GM18873 (cell line): ENCODE results near the gene NABP2.
A peak's percentile ranks its signal among the peaks of the same experiment; 100 is the strongest.
"Not testable (repeated sequence)": the region's sequence is repeated elsewhere in the genome, so short reads cannot be mapped to it uniquely, and the experiment has no call there.

Experiments used
- ATAC-seq: cut with Tn5 transposase; IDR thresholded peaks from one replicate; pipeline ENCODE4 v1.9.1; 2021; ENCODE audit warnings: mild to moderate bottlenecking, moderate library complexity, moderate number of reproducible peaks; ENCODE audit not compliant: unreplicated experiment, low FRiP score

NABP2 gene

DNA sequence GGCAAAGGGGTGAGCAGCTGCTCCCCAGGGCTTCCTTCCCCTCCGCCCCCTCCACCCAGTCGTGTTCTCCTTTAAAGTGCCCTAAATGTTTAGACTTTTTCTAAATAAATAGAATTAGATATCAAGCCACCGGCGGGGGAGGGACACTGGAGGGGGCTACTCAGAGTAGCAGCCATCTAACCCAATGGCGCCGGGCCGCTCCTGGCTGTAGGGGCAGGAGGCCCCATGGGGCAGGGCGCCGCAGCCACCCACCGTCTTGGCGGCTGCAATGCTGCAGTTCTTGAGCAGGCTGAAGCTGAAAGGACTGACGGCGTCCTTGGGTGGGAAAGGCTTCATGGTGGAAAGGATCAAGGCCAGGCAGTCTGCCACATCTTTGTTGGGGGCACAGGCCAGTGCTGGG, 18.8 kb downstream of the NABP2 start:
- ATAC-seq: no peak

- no peak for ATAC-seq
Observed at GRCh38 chr12:56243731-56244181, 19.6 kb downstream of the NABP2 start.

- no peak for ATAC-seq
Observed at GRCh38 chr12:56244494-56244893, 20.4 kb downstream of the NABP2 start.

GRCh38 chr12:56247923-56248322, 23.8 kb downstream of the NABP2 start:
- no peak for ATAC-seq

DNA sequence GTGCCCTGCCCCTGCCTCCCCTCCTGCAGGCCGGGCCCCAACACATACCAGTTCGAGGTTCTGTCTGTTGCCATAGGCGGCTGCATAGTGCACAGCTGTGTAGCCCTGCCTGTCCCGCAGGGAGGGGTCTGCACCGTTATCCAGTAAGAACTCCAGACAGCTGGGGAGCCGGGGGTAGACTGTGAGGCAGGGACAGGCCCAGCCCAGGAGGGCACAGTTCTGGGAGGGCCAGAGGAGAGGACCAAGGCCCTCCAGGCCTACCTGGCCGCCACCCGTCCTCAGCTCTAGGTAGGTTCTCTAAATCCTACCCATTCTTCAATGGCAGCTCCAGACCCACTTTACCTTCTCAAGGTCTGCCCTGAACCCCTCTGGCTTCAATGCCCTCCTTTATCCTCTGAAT, 24.6 kb downstream of the NABP2 start:
- ATAC-seq: no peak

- no peak for ATAC-seq
Observed at GRCh38 chr12:56252649-56253048, 28.5 kb downstream of the NABP2 start.

DNA sequence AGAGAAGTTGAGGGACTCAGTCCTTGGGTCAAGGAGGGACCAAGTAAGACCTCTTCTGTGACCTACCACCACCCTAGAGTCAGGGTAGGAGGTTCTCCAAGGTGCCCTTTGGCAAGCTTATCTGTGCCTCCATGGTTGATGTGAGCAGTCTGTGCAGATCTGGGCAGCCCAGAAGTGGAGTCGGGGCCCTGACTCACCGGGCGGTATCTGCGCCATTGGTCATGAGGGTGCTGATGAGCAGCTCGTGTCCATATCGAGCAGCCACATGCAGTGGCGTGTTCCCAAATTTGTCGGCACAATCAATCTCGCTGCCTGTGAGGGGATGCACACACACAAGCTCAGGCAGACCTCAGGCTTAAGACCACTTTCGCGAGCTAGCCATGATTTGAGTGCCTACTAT, 28.9 kb downstream of the NABP2 start:
- no peak for ATAC-seq

GRCh38 chr12:56255671-56256070, 31.5 kb downstream of the NABP2 start:
- ATAC-seq: no peak

DNA sequence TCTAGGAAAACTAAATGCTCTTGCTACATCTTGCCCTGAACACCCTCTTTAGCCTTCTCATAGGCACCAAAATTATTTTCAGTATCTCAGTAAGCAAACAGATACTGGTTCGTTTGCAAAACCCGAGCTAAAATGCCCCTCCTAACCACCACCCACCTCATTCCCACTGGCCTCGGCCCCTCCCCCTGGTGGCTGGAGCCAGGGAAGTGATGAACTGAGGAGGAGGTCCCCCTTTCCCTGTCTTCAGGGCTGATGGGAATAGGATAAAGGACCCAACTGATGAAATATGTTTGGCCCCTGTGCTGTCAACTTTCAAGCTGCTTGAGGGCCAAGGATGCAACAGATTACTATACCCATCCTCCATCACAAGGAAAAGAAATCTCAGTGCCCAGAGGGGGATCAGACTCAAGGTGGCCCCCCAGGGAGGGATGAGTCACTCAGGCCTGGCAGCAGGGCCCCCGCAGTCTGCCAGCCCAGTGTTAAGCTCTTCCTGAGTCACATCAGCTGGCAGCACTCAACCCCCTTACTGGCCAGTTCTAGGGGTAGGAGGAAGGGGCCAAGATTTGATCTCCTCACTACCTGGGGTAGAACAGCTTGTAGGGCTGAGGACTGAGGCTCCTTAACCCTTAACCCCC, 32.3 kb downstream of the NABP2 start:
- ATAC-seq: no peak

DNA sequence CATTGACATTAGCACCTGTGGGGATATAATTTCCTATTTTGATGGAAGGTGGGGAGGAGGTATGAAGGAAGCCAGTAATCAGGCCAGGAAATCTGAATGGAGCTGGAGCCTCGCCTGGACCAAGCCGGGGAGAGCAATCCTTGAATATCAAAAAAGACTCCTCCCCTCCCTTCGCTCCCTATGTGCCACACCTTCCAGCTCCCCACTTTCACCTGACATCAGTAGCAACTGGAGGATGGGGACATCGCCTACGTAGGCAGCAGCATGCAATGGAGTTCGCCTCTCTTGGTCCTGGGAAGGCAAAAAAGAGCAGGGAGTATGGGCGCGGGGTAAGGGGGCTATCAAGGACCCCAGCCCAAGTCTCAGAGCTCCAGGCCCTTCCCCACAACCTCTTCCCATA, 32.9 kb downstream of the NABP2 start:
- no peak for ATAC-seq

DNA sequence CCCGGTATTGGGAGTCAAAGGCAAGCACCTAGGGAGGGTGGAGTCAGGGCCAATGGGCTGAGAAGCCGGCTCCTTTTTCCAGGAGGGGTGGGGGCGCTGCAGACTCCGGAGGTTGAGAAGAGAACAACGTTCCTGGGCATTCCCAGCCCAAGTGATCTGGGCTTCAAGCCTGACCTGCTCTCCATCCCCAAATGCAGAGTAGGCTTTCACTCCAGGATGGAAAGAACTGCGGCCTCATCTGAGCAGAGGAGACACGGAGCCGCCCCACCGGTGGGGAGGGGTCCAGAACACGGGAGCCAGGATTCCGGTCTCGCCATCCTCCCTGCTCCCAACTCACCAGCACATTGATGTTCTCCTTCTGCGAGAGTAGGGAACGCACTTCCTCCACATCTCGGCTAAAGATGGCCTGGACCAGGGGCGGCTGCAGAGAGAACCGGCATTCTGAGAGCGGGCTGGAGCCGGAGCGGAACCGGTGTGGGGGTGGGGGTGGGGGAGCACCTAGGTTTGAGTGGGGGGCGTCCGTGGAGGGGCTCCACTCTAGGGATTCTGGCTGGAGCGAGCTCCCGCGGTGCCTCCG, 33.4 kb downstream of the NABP2 start:
- no peak for ATAC-seq

- ATAC-seq: peak; percentile 58
Observed at GRCh38 chr12:56258068-56258819, 34.1 kb downstream of the NABP2 start, which contains the start of gene ANKRD52. Gene ANKRD52, minus strand, starts transcription at chr12:56258384. Its CDS starts 115 bp downstream, at chr12:56258269.

DNA sequence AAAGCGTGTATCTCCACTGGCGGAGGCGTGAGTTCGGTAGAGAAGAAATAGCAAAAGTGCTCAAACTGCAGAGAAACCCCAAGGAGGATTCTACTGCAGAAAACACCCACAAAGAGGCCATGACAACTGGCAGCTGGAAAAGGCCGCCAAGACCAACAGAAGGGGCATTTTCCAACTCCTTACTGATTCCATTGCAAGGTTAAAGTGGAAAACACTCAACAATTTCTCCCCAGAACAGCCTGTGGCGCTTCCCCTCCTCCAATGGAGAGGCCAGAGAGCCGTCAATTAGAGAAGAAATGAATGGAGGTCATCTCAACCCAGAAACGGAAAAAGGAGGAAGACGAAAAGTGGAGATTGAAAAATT, 34.7 kb downstream of the NABP2 start:
- ATAC-seq: no peak

DNA sequence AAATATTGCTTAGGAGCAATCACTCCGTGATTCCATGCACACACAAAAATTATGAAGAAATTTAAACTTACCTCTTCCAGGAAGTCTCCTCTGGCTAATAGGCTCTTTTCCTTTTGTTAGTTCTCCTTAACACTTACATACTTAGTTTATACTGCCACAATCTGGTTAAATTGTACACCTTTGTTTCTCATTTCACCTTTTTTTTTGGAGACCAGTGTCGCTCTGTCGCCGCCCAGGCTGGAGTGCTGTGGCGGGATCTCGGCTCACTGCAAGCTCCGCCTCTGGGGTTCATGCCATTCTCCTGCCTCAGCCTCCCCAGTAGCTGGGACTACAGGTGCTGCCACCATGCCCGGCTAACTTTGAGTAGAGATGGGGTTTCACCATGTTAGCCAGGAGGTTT, 36.2 kb downstream of the NABP2 start:
- no peak for ATAC-seq

- ATAC-seq: no peak
Observed at GRCh38 chr12:56260921-56261320, 36.8 kb downstream of the NABP2 start.

DNA sequence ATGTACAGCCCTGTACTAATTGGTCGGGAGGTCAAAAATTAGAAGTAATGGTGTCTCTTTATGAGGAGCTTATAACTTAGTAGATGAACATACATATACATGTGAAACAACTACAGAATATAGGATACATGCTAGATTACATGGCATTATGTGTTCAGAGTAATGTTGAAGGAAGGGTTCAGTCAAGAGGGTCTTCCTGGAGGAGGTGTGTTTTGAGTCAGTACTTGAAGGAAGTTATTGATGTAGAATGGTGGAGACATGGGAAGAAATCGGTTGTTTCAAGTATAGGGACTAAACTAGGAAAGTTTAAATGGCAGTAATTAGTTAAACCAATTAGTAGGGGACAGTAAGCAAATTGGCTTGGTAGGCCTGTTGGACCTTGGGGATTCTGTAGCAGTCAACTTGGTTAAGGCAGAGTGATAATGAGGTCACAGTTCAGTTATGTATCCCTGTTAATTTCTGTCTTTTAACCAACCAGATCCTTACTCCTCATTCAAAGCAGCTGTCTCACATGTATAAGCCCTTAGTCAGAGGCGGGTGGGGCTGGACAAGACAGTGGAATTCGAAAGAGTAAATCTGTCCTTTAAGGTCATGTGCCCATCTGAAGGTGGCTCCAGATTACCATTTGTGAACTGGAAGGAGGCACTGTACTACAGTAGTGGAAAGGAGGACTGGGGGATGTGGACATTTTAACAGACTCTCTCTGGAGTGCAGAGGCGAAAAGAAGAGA, 37.5 kb downstream of the NABP2 start:
- no peak for ATAC-seq

- not testable (repeated sequence) for ATAC-seq
Observed at GRCh38 chr12:56262955-56263354, 38.8 kb downstream of the NABP2 start.

- not testable (repeated sequence) for ATAC-seq
Observed at GRCh38 chr12:56266068-56266692, 42.0 kb downstream of the NABP2 start.

- peak; percentile 61 for ATAC-seq
Observed at GRCh38 chr12:56266693-56267442, 42.7 kb downstream of the NABP2 start, which contains the start of gene COQ10A. Gene COQ10A, plus strand, starts transcription at chr12:56266942. Its CDS starts 177 bp downstream, at chr12:56267119.
